LHCN-M2 (cell line): ENCODE results near the gene HP. TPM values are rescaled to one million over a fixed set of nuclear protein-coding genes. Genes with fewer than 3 reads are reported as not detected.
"Not testable (repeated sequence)": the region's sequence is repeated elsewhere in the genome, so short reads cannot be mapped to it uniquely, and the experiment has no call there.

Experiments used
- DNase-seq: peaks from one replicate; pipeline ENCODE4 v3.0.0-alpha.2; 2012; ENCODE audit warnings: low read depth
- total RNA-seq: library from RNA; depleted of rRNA; stranded (reverse); fragments of >200 nt; gene quantifications from 2 replicates; pipeline ENCODE4 v1.2.3, GENCODE V29; 2014

Gene HP
- total RNA-seq, 1 experiment from 2014 or later = not detected

DNA sequence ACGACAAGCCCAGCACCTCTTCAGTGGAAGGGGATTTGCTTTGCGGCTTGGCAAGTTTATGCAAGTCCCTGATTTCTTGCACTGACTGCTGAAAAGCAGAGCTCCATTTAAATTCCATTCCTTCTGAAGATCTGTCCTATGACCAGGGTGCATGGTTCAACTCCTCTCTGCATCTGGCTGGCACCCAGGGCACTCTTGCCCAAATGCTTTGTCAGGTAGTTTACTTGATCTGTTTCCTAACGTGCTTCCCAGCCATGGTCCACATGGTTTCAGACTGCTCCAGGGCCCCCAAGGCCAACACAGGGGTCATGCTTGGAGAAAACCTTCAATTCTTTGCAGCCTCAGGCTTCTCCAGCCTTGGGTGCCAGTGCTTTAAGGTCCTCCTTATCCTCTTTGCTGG lies 11.2 kb upstream of the HP start:
- DNase-seq = no peak

GRCh38 chr16:72043539-72043938 lies 10.8 kb upstream of the HP start:
- DNase-seq = no peak

DNA sequence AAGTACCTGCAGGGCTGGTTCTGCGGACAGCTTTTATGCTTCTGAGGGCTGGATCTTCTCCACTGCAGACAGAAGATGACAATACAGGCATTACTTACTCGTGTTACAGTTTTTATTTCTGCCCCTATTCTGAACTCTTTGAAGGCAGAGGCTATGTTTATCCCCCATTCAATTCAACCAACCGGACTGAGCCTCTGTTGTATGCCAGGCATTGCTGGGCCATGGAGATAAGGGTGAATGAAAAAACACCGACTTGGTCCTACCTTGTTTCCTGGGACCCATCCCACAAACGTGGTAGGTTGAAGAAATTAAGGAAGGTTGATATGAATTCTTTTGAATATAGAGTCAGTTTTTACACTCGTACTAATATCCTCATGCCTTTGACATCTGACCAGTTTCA lies 10.0 kb upstream of the HP start:
- DNase-seq = no peak

DNA sequence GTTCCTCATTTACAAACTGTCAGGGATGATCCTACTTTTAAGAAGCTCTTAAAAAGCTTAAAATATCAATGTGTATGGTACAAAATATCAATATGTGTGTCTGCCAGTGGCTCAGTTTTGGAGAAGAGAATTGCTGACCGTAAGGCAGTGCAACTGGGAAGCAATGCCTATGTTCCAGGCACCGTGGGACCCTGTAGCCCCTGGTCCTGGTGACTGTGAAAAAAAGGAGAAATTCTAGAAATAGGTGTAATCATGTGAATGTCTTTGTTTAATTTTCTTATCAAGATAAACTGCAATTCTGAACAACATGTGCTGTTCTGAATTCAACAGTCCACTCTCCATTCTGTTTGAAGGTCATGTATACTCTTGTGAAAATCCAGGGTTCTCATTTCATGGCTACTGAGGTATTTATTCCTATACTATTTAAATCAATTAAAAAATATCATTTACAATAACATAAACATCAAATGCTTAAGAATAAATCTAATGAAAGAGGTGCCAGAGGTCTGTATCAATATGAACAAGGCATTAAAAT lies 9.4 kb upstream of the HP start:
- no peak for DNase-seq

DNA sequence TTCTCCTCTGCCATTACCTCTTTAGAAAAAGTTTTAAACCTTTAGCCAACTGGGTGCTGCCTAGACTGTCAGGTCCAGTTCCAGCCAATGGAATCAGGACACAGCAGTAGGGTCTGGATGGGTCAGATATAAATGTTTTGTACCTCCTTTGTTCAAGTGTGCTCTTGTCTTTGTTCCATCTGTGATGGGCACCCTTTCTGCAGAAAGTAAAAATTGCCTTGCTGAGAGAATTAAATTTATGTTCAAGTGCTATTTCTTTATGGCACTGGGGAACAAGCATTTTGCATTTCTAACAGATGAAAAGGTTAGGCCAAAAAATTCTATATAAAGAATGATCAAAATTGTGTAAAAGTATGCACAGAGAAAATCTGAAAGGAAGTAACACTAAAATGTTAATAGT lies 5.2 kb upstream of the HP start:
- no peak for DNase-seq

- peak; percentile 62 for DNase-seq
These were observed 3.4 kb upstream of the HP start for GRCh38 chr16:72050769-72051464.

GRCh38 chr16:72051818-72052217 lies 2.5 kb upstream of the HP start:
- no peak for DNase-seq

- no peak for DNase-seq
These were observed 1.6 kb downstream of the HP start for GRCh38 chr16:72055911-72056310.

GRCh38 chr16:72057313-72057712 lies 3.0 kb downstream of the HP start:
- DNase-seq = not testable (repeated sequence)

GRCh38 chr16:72059060-72059459 lies 4.8 kb downstream of the HP start:
- not testable (repeated sequence) for DNase-seq

- no peak for DNase-seq
These were observed 6.1 kb downstream of the HP start for GRCh38 chr16:72060405-72060804.

DNA sequence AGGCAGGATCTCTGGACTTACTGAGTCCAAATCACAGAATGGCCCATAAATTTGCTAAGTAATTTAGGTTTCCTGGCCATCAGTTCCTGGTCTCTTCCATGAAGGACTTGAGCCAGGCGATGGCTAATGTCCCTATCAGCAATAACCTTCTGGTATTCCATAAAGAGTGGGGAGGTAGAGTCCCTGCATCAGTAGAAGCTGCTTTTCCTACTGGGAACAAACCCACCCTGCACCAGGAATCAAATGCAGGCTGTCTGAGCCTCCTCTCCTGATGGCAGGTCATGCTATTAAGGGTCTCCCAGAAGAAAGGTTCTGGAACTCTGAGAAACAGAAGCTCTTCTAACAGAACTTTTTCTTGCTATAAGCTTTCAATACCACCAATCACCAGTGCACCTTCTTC lies 7.3 kb downstream of the HP start:
- no peak for DNase-seq

GRCh38 chr16:72064361-72064894 lies 10.1 kb downstream of the HP start:
- no peak for DNase-seq

DNA sequence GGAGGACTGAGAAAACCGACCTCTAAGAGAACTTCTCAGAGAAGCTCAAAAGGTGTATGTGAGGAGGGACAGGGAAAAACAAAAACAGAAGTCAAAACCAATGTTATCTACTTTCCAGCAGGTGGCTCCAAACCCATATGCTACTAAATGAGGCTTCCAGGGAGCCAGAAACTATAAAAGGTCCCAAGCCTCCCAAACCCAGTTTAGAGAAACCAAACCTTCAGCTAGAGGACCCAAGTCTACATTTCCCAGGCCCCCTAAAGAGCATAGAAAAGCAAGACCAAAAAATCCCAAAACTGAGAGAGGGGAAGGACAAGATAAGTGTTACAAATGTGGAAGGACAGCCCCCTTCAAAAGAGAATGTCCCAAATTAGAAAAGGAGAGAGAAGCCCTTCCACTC lies 12.4 kb downstream of the HP start:
- peak; percentile 25 for DNase-seq

- DNase-seq = no peak
These were observed 14.6 kb downstream of the HP start for GRCh38 chr16:72068930-72069329.

DNA sequence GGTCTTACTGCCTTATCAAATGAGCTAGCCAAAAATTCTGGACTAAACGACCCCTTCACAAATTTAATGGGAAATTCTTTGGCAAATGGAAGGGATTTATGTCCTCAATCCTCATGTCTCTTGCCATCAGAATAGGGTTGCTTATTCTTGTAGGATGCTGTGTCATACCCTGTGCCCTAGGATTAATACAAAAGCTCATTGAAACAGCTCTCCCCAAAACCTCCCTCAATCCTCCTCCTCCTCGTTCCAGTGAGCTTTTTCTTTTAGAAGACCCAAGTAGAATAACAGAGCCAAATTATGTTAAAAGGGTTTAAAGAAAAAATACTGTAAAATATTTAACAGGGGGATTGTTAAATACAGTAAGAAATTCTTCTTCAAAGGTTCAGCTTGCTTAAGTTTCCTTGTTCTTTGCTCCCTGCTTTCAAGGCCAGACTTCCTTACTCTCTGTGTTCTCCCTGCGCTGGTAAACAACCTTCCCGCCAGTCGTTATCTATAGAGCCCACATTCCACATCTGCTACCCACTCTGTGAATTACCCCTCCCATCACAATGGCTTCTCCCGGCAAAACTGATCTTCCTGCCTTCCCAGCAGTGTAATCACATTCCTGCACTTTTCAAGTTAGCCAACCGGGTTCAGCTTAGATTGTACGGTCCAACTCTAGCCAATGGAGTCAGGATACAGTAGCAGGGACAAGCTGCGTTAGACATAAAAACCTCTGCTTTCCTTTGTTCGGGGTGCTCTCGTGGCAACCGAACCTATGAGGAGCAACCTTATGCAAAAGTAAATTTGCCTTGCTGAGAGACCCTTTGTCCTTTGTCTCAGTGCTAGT lies 18.4 kb downstream of the HP start:
- DNase-seq = no peak

DNA sequence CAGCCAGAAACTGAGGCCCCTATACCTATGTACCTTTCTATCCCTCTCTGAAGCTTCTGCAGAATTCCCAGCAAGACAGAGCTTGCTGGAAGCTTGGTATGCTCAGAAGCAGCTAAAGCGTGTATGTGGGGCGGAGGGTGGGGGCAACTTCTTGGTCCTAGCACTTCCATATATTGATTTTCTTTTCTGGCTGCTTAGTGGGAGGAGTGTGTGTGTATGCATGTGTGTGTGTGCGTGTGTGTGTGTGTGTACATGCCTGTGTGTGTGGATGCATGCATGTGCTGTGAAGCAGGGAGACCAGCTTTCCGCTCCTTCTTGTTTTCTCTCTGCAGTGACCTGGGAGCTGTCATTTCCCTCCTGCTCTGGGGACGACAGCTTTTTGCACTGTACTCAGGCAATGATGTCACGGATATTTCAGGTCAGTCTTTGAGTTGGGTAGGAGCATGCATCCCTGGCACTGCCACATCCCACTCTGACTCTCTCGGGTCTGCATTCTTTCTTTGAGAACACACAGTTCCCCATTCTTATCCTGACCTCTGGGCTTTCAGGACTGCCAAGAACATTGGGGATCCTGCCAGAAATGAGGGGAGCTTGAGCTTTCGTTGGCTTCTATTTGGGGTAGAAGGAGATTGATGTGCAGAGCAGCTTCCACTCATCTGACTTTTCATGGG lies 19.4 kb downstream of the HP start:
- no peak for DNase-seq

- not testable (repeated sequence) for DNase-seq
These were observed 20.8 kb downstream of the HP start for GRCh38 chr16:72075067-72075466.

DNA sequence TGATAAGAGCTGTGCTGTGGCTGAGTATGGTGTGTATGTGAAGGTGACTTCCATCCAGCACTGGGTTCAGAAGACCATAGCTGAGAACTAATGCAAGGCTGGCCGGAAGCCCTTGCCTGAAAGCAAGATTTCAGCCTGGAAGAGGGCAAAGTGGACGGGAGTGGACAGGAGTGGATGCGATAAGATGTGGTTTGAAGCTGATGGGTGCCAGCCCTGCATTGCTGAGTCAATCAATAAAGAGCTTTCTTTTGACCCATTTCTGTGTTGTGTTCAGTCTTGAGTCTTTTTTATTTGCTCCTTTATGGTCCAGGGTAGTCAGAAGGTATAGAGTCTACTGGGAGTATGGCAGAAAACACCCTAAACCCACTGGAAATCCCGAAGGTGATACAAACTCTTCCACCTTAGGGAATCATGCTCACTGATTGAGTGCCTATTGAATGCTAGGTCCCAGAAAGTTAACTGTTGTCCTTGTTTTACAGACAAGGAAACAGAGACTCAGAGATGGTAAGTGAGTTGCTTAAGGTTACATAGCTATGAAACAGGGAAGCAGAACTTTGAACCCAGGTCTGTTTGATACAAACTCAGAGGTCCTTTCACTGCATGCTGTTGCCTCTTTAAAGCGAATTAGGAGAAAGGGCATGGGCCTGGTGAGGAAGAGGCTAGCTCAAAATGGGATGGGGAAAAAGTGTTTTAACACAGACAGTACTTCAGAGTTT lies 22.8 kb downstream of the HP start:
- not testable (repeated sequence) for DNase-seq

DNA sequence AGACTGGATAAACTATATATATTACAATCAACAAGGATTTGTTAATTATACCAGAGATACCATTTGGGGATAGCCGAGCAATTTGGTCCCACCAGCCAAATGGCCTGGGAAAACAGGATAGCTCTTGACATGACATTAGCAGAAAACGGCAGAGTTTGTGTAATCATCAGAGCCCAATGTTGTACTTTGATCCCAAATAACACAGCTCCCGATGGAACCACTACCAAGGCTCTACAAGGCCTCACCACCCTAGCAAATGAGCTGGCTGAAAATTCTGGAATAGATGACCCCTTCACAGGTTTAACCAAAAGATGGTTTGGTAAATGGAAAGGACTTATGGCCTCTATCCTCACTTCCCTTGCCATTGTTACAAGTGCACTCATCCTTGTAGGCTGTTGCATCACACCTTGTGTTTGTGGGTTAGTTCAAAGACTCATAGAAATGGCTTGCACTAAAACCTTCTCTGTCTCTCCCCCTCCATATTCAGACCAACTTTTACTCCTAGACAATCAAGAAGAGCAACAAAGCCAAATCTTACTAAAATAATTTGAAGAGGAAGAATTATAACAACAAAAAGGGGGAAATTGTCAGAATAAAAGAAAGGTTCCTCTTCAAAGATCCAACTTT lies 29.6 kb downstream of the HP start:
- no peak for DNase-seq

DNA sequence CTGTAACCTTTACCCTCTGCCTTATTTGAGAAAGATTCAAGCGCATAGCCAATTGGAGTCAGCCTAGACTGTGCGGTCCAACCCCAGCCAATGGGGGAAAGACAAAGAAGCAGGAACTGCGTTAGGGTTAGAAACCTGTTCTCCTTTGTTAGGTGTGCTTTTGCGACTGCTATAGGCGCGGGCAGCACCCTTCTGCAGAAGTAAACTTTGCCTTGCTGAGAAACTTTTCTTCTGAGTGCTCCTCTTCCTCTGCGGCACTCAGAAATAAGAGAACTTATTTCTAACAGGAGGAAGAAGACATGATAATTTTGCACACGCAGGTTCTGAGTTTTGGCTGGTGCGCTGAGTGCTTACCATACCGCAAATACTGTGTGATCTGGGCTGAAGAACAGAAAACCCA lies 30.1 kb downstream of the HP start:
- no peak for DNase-seq
